Breast epithelium (tissue), 3 donors: ENCODE data around the gene UBTFL1.
"Not testable (repeated sequence)": the region's sequence is repeated elsewhere in the genome, so short reads cannot be mapped to it uniquely, and the experiment has no call there.

Experiments used
- CTCF ChIP-seq, 3 donors: fragments of 450-650 bp; IDR thresholded peaks; one replicate each; pipeline ENCODE4 v1.5.1; 2016 to 2017; ENCODE audit warnings: antibody characterized with exemption in 3 of 3, mild to moderate bottlenecking in 3 of 3, moderate library complexity in 3 of 3
- POLR2A ChIP-seq: fragments of 450-650 bp; IDR thresholded peaks from one replicate; pipeline ENCODE4 v1.6.1; 2016; ENCODE audit warnings: antibody characterized with exemption, mild to moderate bottlenecking, moderate library complexity
- POLR2AphosphoS5 ChIP-seq, 3 donors: sonication (generic); formaldehyde crosslinking; IDR thresholded peaks; one replicate each; pipeline ENCODE4 v1.6.1; 2017; ENCODE audit warnings: antibody characterized with exemption in 3 of 3

- not testable (repeated sequence) for TF ChIP-seq CTCF (IDR thresholded peaks at IDR 0.05); POLR2AphosphoS5 (IDR thresholded peaks at IDR 0.05); POLR2A
These were observed 9.6 kb downstream of the UBTFL1 start for GRCh38 chr11:90095230-90095924.
